ENCODE measurements around the gene CAMK2A.

CAMK2A gene

GRCh38 chr5:150173161-150173560, 116.4 kb downstream of the CAMK2A start:
- Histone ChIP-seq H3K4me1 (peaks cover 0 to 28% (median 22%) of the 10 kb centered on the region in 4 donors), H3K36me3 (no peaks in the 10 kb centered on the region), H3K27me3 (no peaks in the 10 kb centered on the region), H3K4me3 (no peak overlapping the region), H3K27ac (no peak overlapping the region), H3K9me3 (no peaks in the 10 kb centered on the region)
- intact Hi-C loops (cut with DNase I; ENCODE audit: low total_unique reads) = no loop called here
- DNase-seq = no peak
- TF ChIP-seq CTCF (IDR thresholded peaks at IDR 0.05) = no peak

GRCh38 chr5:150172556-150172955, 117.0 kb downstream of the CAMK2A start:
- no peak for TF ChIP-seq CTCF (IDR thresholded peaks at IDR 0.05)
- H3K9me3 ChIP-seq = no peaks in the 10 kb centered on the region
- intact Hi-C loops (cut with DNase I; ENCODE audit: low total_unique reads) = no loop called here
- no peak overlapping the region for H3K27ac ChIP-seq
- no peak for DNase-seq
- no peak overlapping the region for H3K4me3 ChIP-seq
- no peaks in the 10 kb centered on the region for H3K27me3 ChIP-seq
- peaks cover 0 to 26% (median 22%) of the 10 kb centered on the region in 4 donors for H3K4me1 ChIP-seq
- H3K36me3 ChIP-seq = no peaks in the 10 kb centered on the region

GRCh38 chr5:150172145-150172544, 117.4 kb downstream of the CAMK2A start:
- no peak for TF ChIP-seq CTCF (IDR thresholded peaks at IDR 0.05)
- peaks cover 0 to 22% (median 18%) of the 10 kb centered on the region in 4 donors for H3K4me1 ChIP-seq
- H3K9me3 ChIP-seq = no peaks in the 10 kb centered on the region
- H3K27me3 ChIP-seq = no peaks in the 10 kb centered on the region
- H3K36me3 ChIP-seq = no peaks in the 10 kb centered on the region
- intact Hi-C loops (cut with DNase I; ENCODE audit: low total_unique reads) = no loop called here
- H3K4me3 ChIP-seq = no peak overlapping the region
- no peak for DNase-seq
- H3K27ac ChIP-seq = no peak overlapping the region
